RWPE1 (cell line): ENCODE data around the gene ARHGAP24.

Experiments
- CTCF ChIA-PET: fragments of 350-600 bp; sonication (Branson Sonifier 250); formaldehyde crosslinking; extraction: SDS; loops from one replicate; lab custom pipeline; 2021; lab: Yijun Ruan, JAX
- POLR2A ChIA-PET: fragments of 400-600 bp; formaldehyde crosslinking; extraction: SDS; loops from one replicate; lab custom pipeline; 2020; ENCODE audit warnings: antibody characterized with exemption; ENCODE audit not compliant: low non-redundant PET; lab: Yijun Ruan, JAX
- DNase-seq: peaks from one replicate; pipeline ENCODE4 v3.0.0; 2012; ENCODE audit warnings: low spot score
- H3K27ac ChIP-seq: fragments of 450-650 bp; 2 replicates; pipeline ENCODE4 v1.5.1; 2017
- TF ChIP-seq, protein P1 (sequence below): fragments of 450-650 bp; conservative IDR thresholded peaks from 2 replicates; pipeline ENCODE4 v1.5.1; 2017; ENCODE audit warnings: low read depth, mild to moderate bottlenecking

The ARHGAP24 gene

DNA sequence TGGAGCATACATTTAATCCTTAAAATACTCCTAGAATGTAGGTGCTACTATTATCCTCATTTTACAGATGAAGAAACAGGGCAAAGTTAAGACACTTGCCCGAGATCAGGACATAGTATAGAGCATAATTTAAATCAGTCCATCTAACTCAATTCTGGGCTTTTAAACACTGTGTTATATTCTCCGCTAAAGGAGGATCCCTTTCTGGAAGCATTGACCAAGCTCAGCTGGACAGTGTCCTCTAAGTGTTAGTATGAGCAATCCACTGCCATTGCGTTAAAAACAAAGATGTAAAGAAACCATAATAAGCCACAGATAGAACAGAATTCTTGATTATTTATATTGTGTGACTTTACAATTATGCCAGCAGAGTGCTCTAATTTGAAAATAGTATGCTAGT, 207.0 kb downstream of the ARHGAP24 start:
- no peak overlapping the region for H3K27ac ChIP-seq
- ChIA-PET CTCF (no interaction called here), POLR2A (no interaction called here)
- TF ChIP-seq, protein P1, sequence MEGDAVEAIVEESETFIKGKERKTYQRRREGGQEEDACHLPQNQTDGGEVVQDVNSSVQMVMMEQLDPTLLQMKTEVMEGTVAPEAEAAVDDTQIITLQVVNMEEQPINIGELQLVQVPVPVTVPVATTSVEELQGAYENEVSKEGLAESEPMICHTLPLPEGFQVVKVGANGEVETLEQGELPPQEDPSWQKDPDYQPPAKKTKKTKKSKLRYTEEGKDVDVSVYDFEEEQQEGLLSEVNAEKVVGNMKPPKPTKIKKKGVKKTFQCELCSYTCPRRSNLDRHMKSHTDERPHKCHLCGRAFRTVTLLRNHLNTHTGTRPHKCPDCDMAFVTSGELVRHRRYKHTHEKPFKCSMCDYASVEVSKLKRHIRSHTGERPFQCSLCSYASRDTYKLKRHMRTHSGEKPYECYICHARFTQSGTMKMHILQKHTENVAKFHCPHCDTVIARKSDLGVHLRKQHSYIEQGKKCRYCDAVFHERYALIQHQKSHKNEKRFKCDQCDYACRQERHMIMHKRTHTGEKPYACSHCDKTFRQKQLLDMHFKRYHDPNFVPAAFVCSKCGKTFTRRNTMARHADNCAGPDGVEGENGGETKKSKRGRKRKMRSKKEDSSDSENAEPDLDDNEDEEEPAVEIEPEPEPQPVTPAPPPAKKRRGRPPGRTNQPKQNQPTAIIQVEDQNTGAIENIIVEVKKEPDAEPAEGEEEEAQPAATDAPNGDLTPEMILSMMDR: no peak
- DNase-seq: no peak

DNA sequence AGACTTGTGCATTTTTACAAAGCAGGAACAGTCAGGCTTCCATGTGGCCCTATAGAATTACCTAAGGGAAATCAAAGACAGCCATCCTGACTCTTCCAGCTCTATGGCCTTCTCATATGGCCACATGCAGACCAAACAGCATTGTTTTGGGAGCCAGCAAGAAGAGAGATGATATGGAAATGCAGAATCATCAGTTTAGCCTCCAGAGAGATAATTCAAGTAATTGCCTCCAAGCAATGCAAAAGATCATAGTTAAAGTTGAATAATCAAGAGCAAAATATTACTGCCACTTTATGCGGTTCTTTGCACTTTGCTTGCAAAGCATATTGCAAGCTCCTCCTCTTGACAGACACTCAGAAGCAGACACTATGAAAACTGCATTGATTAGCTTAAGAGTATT, 207.4 kb downstream of the ARHGAP24 start:
- DNase-seq: no peak
- TF ChIP-seq, protein P1: no peak
- POLR2A ChIA-PET: no interaction called here
- CTCF ChIA-PET: no interaction called here
- no peak overlapping the region for H3K27ac ChIP-seq

DNA sequence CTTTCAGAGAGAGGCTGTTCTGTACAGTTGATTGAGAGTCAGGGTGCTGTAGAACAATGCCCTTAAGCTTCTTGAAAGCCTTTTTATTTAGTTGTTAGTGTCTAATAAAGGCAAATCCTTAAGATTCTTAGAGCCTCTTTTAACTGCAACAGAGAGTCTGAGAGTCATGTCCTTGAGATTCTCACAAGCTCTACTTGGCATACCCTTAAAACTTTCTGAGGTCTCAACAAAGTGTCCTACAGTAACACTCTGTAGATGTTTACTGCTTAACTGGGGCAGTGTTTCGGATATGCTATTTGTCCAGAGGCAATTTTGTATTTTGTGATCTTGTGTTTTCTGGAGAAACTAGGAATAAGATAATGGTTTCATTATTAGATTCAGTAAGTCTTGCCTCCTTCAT, 209.7 kb downstream of the ARHGAP24 start:
- no peak for DNase-seq
- TF ChIP-seq, protein P1: no peak
- POLR2A ChIA-PET: no interaction called here
- H3K27ac ChIP-seq: no peak overlapping the region
- CTCF ChIA-PET: interaction anchor here (0.6 kb wide), 1 partner anchor 799 kb away, joined by 3 read pairs; no protein-coding TSS in a partner anchor

DNA sequence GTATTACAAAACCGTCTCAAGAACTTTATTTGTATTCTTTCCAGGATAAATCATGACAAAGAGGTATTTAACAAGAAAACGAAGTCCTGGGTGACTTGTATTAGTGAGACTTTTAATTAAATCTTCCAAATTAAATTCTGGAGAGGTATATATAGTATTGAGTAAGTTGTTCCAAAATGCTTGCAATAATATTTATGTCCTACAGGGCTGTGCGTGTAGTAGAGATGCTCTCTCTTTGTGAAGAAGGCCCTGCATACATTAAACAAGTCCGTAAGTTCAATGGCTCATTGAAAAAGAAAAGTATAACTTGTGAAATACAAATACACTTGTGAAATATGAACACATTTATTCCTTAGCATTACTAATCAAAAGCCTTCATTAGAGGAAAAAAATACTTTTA, 211.4 kb downstream of the ARHGAP24 start:
- ChIA-PET CTCF (no interaction called here), POLR2A (no interaction called here)
- TF ChIP-seq, protein P1: no peak
- H3K27ac ChIP-seq: no peak overlapping the region
- DNase-seq: no peak

DNA sequence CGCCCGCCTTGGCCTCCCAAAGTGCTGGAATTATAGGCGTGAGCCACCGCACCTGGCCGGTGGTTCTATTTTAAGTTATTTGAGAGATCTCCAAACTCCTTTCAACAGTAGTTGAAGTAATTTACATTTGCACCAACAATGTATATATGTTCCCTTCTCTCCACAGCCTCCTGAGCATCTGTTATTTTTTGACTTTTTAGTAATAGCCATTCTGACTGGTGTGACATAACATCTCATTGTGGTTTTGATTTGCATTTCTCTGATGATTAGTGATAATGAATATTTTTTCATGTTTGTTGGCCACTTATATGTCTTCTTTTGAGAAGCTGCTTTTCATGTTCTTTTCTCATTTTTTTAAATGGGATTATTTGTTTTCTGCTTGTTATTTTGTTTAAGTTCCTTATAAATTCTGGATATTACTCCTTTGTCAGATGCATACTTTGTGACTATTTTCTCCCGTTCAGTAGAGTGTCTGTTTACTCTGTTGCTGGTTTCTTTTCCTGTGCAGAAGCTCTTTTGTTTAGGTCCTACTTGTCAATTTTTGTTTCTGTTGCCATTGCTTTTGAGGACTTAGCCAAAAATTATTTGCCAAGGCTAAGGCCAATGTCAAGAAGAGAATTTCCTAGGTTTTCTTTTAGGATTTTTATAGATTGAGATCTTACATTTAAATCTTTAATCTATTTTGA, 213.2 kb downstream of the ARHGAP24 start:
- DNase-seq: no peak
- no peak overlapping the region for H3K27ac ChIP-seq
- ChIA-PET CTCF (interaction anchor here (0.7 kb wide), 1 partner anchor 48 kb away, joined by 3 read pairs; no protein-coding TSS in a partner anchor), POLR2A (no interaction called here)
- TF ChIP-seq, protein P1: no peak

DNA sequence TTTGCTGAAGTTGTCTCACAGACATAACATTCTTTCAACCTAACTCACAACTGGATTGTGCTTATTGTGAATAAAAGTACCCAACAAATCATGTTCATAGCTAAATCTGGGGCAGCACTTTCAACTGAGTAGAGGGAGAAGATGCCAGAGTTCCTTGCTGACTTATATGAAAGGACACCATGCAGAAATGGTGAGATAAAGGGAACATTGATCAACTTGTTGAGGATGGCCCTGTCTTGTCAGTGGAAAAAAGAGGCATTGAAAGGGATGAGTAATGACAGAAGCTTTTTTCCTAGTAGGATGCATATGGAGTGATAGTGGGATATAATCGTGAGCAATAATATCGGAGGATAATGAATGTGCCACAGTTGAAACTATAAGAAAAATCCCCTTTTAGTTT, 221.7 kb downstream of the ARHGAP24 start:
- TF ChIP-seq, protein P1: no peak
- no peak overlapping the region for H3K27ac ChIP-seq
- ChIA-PET CTCF (no interaction called here), POLR2A (no interaction called here)
- DNase-seq: no peak
